HTERT RPE-1 (cell line): Measurements from ENCODE around the gene GLDN.

Experiments used
- in situ Hi-C: fragments of 300-500 bp; cut with MboI; formaldehyde crosslinking; loops from 4 replicates; pipeline ENCODE4 v1.14.3; 2020; ENCODE audit warnings: low sequenced_read_pairs

GLDN gene

DNA sequence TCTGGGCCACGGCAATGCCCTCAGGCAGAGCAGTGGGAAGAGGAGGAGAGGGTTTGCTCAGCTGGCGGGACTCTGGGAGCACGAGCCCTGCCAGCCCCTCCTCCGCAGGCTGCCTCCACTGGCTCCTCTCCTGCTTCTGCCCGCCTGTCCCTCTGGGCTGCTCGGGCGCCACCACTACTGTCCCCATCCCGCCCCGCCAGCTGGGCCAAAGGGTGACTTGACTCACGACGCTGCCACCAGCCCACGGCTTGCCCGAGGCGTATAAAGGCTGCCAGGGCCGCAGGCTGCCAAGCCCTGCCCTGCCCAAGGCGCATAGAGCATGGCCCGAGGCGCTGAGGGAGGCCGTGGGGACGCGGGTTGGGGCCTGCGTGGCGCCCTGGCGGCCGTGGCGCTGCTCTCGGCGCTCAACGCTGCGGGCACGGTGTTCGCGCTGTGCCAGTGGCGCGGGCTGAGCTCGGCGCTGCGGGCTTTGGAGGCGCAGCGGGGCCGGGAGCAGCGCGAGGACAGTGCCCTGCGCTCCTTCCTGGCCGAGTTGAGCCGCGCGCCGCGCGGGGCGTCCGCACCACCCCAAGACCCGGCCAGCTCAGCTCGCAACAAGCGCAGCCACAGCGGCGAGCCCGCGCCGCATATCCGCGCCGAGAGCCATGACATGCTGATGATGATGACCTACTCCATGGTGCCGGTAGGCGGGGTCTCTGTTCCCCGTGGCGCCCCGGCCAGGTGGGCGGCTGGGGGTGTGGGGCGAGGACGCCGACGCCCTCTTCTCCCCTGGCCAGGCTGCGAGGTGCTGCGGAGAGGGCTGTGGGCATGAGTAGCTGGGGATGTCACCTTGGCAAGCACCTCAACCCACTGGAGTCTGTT is at the start of gene GLDN:
Gene GLDN (plus strand): TSS at position 290 of the 861 bp plus-strand sequence. CDS start 30 bp downstream, at position 320.
- in situ Hi-C loops: no loop called here

- in situ Hi-C loops: no loop called here
Measured at GRCh38 chr15:51298620-51299019, 42.8 kb upstream of the GLDN start.

DNA sequence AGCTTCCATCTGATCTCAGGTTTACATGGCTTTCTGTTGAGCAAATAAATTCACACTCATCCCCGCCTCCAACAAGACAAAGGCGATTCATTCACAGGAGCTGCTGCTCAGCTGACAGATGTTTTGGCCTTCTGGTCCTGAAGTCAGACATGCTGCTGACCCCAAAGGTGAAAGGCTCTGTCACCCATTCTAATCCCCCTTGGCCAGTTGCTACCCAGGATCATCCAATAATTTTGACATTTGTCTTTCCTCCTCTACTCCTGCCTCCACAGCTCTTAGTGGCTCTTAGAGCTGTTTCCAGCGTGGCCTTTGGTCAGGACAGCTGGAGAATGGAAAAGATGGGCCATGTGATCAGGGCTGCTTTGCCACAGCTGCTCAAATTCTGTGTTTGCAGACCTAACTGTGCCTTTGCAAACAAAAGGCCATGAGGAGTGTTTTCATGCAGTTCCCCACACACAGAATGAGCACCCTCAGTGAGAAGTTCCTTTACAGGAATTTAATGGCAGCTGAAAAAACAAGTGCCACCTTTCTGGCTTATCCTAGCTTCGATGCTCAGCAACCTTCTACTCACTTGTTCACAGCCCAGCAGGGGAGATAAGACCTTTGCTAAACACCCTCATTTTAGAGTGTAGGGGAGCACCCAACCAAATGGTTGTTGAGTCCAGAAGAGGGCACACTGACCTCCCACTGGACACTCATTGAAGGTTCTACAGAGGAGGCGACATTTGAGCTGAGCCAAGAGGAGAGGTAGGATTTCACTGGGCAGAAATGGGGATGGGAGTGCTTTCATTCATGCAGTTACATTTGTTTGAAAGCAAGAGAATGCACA is 42.1 kb upstream of the GLDN start:
- in situ Hi-C loops: no loop called here

- in situ Hi-C loops: no loop called here
Measured at GRCh38 chr15:51302480-51302879, 39.0 kb upstream of the GLDN start.

GRCh38 chr15:51303462-51303980 is 37.9 kb upstream of the GLDN start:
- in situ Hi-C loops: no loop called here

DNA sequence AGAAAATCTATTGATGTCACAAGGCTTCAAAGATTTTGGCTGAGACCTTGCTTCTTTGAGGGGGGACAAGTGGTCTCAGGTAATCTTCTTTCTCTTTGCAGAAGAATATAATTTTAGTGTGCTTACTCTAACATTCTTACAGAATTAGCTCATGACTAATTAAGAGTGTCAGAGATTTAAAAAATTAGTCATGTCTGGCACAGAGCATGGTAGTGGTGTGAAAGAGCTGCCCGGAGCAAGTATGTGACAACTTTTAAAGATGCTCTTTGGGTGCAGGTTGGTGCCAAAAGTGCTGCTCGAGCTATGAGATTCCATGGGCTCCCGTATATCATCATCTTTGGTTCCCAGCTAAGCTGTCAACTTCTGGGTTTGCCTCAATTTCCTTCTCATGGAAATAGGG is 34.1 kb upstream of the GLDN start:
- in situ Hi-C loops: no loop called here

- in situ Hi-C loops: no loop called here
Measured at GRCh38 chr15:51307811-51308210, 33.6 kb upstream of the GLDN start.

GRCh38 chr15:51310064-51310463 is 31.4 kb upstream of the GLDN start:
- in situ Hi-C loops: no loop called here

- in situ Hi-C loops: no loop called here
Measured at GRCh38 chr15:51311510-51311909, 29.9 kb upstream of the GLDN start.

DNA sequence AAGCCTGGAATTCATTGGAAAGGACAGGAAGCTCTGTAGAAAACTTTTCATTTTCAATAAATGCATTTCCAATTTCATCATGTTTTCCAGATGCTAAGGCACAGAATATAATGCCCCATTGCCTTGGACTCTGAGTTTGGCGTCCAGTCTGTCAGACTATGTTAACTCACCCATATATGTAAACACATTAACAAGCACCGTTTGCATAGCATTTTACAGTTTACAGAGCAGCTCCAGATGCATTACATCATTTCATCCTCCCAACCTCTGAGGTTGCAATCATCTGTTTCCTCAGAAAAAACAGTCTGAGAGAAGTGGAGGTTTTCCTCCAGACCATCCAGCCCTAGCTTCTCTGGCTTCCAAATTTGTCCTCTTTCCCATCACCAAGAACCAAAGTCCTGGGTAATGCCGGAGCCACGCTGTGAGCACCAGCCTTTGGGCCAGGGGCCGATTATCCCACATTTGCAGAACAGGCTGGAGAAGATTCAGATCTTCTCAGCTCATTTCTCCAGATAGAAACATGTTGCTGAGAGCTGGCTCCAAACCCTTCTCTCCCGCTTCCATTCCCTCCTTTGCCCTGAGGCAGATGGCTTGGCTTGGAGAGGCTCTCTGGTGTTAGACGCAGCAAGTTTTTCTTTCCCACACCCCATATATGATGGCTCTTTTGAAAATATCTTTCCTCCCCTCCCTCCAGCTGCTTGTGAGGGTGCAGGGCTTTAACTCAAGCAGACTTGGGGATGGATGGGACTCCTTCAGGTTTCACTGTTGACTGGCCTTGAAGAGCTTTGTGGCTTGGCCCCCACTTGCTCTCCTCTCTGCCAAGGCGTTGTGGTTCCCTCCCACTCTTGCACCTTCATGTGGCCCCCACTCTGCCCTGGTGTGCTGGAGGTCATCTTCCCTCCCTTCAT is 29.0 kb upstream of the GLDN start:
- in situ Hi-C loops: no loop called here

DNA sequence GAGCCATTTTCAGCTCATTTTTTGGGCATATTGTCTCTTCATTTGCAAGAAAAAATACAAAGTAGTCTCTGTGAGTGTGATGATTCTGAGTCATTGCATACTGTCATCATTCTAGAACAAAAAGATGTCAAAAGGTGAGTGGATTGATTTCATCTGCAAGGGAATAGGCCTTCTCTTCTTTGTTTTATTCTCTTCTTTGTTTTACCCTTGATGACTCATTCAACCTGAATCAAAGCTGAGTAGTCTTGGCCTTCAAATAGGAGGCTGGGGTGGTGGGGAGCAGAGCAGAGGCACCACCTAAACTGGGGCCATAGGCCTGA is 28.4 kb upstream of the GLDN start:
- in situ Hi-C loops: no loop called here

GRCh38 chr15:51313644-51314280 is 27.7 kb upstream of the GLDN start:
- in situ Hi-C loops: no loop called here

DNA sequence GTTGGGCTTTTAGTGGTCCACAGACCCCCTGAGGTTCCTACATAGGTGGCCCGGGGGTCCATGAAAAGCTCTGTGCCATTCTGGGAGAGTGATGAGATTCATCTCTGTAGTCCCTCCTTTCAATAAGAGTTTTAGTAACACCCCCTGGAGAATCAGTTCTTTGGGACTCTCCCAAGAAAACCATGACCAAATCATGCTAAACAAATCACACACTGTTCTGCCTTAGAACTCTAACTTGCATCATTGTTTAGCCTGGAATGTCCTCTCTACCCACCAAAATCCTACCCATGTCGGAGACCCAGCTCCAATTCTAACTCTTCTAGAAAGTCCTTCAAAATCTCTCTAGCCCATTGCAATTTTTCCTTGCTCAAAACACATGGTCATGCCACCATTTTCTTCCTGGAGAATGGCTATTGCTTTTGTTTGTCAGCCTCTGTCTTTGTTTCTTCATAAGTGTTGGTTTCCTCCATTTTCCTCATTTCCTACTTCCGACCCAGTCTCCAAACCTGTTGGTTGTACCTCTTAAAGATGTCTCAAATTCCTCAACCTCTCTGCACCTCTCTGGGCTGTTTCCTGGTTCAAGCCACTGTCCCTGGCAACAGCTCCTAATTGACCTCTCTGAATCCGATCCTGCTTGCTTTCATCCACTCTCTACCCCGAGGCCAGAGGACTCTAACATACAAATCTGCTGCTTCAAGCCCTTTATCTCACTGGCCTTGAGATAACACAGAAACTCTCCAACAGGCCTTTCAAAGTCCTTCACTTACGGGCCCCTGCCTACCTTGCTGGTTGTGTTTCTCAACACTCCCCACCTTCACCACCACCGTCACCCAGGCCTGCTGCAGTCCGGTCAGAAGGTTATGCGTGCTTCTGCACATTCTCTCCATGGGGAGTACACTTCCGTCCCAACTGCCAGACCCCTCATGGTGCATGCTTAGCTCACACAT is 26.8 kb upstream of the GLDN start:
- in situ Hi-C loops: no loop called here

DNA sequence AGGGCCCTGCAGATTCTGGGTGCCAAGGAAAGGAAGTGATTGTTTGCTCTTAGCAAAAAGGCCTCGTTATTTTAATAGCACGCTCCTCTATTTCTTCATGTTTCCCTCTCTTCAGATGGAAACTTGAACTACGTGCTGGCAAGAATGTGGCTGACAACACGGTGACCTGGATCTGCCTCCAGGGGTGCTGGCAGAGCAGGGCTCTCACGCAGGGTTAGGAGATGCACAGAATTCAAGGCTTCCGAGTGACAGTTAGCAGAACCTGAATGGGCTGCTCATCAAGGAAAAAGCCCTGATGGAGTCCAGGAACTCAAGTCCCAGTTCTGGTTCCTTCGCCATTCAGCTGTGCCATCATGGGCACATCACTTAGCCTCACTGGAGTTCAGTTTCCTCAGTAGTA is 25.7 kb upstream of the GLDN start:
- in situ Hi-C loops: no loop called here

DNA sequence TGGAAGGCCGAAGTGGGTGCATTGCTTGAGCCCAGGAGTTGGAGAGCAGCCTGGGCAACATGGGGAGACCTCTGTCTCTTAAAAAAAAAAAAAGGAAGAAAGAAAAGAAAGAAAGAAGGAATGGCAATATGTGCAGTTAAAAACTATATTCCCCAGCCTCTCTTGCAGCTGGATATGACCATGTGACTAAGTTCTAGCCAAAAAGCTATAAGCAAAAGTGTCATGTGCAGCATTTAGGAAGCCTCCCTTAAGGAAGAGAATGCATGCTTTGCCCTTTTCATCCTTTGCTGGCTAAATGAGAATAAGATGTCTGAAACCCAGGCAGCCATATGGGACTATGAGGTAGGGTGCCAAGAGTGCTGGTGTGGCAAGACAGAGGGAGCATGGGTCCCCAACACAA is 24.8 kb upstream of the GLDN start:
- in situ Hi-C loops: no loop called here

- in situ Hi-C loops: no loop called here
Measured at GRCh38 chr15:51318382-51319150, 22.9 kb upstream of the GLDN start.

DNA sequence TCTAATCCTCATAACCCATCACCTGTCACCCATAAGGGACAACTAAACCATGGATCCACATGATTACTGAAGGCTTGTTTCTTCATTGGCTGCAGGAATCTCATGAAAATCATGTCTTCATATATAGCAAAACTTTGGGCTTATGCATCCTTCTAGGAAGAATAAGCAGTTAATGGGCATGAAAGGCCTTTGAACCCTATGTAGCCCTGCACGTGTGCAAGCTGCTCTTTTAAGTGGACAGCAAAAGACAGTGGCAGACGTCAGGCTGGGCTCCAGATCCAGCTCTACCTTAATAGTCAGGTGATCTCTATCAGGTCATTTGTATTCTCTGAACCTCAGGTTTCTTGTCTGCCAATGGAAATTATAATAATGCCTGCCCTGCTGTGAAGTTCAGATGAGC is 21.9 kb upstream of the GLDN start:
- in situ Hi-C loops: no loop called here

DNA sequence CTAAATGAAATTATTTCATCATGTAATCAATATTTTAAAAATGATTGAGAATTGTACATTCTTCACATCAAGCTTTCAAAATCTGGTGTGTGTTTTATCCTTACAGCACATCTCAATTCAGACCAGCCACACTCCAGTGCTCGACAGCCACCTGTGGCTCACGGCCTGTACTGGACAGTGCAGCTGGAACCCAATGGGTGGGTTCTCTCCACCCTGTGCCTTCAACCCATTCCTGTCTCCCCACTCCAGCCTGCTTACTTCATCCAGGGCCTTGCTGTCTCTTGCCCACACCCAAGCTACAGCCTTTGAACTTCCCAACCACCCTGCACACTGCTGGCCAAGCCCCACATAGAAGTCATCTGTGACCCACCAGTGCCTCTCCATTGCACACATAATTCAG is 20.6 kb upstream of the GLDN start:
- in situ Hi-C loops: no loop called here

DNA sequence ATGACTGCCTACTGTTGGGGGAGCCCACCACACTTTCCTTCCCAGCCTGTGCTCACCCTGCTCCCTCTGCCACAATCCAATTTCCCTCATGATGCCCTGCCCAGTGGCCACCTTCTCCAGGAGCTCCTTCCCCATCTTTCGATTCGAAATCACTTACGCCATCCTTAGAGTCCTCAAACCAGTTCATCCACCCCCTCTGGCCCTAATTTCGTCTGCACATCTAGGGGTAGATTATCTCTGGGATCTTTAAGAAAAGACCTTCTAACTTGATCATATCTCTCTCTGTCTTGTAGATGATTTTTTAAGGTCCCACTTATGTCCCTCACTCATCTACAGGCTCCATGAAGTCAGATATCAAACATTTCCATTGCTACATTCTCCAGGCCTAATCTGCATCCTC is 20.1 kb upstream of the GLDN start:
- in situ Hi-C loops: no loop called here
